ENCODE results near the gene MSRB1.
"Not testable (repeated sequence)": the region's sequence is repeated elsewhere in the genome, so short reads cannot be mapped to it uniquely, and the experiment has no call there.

The MSRB1 gene

DNA sequence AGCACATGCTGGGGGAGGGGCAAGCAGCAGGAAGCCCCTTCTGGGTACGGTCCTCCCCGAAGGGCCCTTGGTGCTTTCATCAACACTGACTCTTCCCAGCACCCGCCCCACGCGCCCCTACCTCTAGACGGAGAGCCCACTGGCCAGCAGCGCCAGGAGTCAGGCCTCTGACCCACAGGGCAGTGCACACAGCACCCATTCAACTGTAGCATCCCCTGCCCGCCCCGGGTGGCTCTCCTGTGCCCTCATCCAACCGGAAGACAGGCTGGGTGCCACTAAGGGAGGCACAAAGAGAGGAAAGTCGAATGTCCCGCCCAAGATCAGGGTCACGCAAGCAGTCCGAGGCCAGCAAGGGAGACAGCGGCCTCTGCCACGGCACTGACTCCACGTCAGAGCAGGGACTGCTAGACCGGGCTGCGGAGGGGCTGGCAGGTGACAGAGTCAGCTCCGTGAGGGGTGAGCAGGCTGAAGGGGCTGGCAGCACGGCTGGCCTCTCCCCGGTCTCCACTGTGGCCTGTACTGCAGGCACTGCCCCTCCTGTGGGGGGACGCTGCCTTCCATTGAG is 9.8 kb downstream of the MSRB1 start:
- Mint-ChIP-seq H3K27me3 (no peaks in the 10 kb centered on the region), H3K27ac (ENCODE audit: low read depth) (no peak overlapping the region), H3K4me1 (no peaks in the 10 kb centered on the region), H3K4me3 (no peak overlapping the region), H3K9me3 (no peaks in the 10 kb centered on the region), H3K36me3 (ENCODE audit: insufficient read depth) (peaks cover 8% of the 10 kb centered on the region)
- no peak for DNase-seq (ENCODE audit: low spot score in 2 of 2)
- no peak for ATAC-seq (replicated peaks; ENCODE audit: extremely low read depth, poor library complexity, severe bottlenecking)

DNA sequence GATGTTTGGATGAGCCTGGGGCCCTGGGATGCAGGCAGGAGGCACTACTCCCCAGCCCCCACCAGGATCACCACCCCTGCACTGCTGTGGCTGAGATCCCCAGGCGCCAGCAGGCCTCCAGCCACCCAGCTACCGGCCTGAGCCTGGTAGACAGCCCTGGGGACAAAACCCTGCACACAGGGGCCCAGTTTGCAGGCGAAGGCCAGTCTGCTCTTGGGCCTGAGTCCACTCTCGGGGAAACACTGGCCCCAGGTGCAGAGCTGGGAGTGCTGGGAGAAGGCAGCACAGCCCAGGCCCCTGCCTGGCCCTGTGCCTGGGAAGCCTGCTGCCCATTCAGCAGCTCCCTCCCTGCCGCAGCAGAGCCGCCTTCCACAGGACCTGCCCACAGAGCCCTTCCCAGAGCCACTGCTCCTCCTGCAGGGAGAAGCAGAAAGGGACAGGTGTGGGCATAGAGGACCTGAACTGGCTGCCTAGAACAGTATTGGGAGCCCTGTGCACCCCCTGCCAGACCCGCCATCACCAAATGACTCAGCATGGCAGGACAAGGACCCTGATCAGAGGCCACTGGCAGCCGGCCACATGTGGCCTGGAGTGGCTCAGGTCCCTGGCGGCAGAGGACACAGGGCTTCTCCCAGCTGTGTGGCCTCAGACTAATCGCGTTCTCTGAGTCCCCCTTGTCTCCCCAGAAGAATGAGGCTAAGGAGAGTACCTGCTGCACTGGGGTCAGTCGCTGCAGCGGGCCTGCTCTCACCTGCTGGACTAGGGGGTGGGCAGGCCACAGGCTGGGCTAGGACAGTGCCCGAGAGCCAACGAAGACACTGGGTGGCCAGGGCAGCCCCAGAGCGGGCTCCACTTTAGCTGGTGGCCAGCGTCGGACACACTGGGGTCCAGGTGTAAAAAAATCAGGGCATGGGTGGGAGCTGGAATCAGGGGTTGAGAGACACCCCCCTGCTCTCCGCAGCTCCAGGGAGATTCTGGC is 10.7 kb downstream of the MSRB1 start:
- Mint-ChIP-seq H3K9me3 (no peaks in the 10 kb centered on the region), H3K4me1 (no peaks in the 10 kb centered on the region), H3K27me3 (no peaks in the 10 kb centered on the region), H3K27ac (ENCODE audit: low read depth) (no peak overlapping the region), H3K4me3 (no peak overlapping the region), H3K36me3 (ENCODE audit: insufficient read depth) (peaks cover 8% of the 10 kb centered on the region)
- no peak for DNase-seq (ENCODE audit: low spot score in 2 of 2)
- ATAC-seq (replicated peaks; ENCODE audit: extremely low read depth, poor library complexity, severe bottlenecking), result no peak

DNA sequence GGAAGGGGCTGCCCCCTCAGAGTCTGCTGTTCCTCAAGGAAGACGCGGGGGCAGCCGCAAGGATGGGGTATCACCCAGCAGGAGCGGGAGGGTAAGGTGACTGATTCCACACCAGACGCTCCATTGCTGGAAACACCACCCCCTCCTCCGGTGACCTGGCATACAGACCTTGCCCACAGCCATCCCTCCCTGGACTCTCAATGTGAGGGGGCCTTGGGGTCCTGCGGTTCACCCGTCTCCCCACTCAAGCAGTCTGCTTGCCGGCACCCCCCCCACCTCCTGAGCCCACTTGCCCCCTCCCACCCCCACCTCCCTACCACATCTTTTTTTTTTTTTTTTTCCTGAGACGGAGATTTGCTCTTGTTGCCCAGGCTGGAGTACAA is 12.7 kb downstream of the MSRB1 start:
- no peaks in the 10 kb centered on the region for H3K27me3 Mint-ChIP-seq
- no peak overlapping the region for H3K27ac Mint-ChIP-seq (ENCODE audit: low read depth)
- no peaks in the 10 kb centered on the region for H3K9me3 Mint-ChIP-seq
- no peaks in the 10 kb centered on the region for H3K4me1 Mint-ChIP-seq
- H3K4me3 Mint-ChIP-seq, result peak overlapping the region; percentile 13
- H3K36me3 Mint-ChIP-seq (ENCODE audit: insufficient read depth), result peaks cover 8% of the 10 kb centered on the region
- no peak for ATAC-seq (replicated peaks; ENCODE audit: extremely low read depth, poor library complexity, severe bottlenecking)
- no peak for DNase-seq (ENCODE audit: low spot score in 2 of 2)

DNA sequence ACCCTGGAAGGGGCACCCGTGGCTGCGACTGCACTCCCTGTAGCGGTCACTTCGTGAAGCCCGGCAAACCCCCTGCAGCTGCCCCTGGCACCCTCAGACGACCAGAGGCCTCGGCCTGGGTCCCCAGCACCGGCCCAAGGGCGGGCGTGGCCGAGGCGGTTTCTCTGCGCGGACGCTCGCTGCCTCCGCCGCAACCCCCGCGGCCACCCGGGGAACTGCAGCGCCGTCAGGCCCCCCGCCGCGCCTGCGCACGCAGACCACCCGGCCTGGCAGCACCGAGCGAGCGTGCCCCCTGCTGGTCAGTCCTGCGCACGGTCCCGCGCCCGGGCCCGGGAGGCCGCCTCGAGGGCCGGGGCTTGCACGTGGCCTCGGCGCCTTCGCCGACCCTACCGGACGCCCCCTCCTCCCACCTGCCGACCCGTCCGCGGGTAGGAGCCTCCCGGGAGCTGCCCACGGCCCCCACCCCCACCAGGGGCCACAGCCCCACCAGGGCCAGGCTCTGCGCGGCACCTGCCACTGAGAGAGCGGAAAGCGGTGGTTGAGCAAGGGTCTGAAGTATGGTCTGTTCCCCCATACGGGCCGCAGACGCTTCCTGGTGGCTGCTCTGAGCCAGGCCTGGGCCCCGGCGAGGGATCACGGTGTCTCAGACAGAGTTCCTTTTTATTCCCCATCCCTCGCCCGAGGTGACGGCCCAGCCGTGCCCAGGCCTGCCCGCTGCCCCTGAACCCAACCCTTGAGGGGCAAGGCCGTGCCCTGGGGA is 13.2 kb downstream of the MSRB1 start:
- peak overlapping the region; percentile 61 for H3K4me3 Mint-ChIP-seq
- peak; percentile 92 for ATAC-seq (replicated peaks; ENCODE audit: extremely low read depth, poor library complexity, severe bottlenecking)
- H3K4me1 Mint-ChIP-seq, result no peaks in the 10 kb centered on the region
- H3K27ac Mint-ChIP-seq (ENCODE audit: low read depth), result peak overlapping the region; percentile 6
- no peaks in the 10 kb centered on the region for H3K9me3 Mint-ChIP-seq
- peak; percentile 88 to 96 for DNase-seq (ENCODE audit: low spot score in 2 of 2)
- peaks cover 4% of the 10 kb centered on the region for H3K27me3 Mint-ChIP-seq
- H3K36me3 Mint-ChIP-seq (ENCODE audit: insufficient read depth), result peaks cover 8% of the 10 kb centered on the region

DNA sequence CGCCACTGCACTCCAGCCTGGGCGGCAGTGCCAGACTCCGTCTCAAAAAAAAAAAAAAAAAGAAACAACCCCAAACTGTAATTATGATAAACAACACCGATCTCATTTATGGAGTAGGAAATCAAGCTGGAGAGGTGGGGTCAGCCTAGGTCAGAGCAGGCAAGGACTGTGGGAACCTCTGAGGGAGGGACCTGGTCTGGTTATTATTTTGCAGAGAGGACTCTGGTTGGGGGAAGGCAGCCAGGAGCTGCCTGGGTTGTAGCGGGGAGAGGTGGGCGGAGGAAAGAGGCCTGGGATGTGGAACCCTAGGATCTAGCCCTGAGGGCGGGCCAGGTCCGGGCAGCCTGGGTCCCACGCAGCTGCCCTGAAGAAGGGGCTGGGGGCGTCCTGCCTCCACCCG is 13.9 kb downstream of the MSRB1 start:
- Mint-ChIP-seq H3K27ac (ENCODE audit: low read depth) (peak overlapping the region; percentile 6), H3K9me3 (no peaks in the 10 kb centered on the region), H3K4me3 (peak overlapping the region; percentile 61), H3K4me1 (no peaks in the 10 kb centered on the region), H3K27me3 (peaks cover 9% of the 10 kb centered on the region), H3K36me3 (ENCODE audit: insufficient read depth) (peaks cover 10% of the 10 kb centered on the region)
- DNase-seq (ENCODE audit: low spot score in 2 of 2), result no peak
- ATAC-seq (replicated peaks; ENCODE audit: extremely low read depth, poor library complexity, severe bottlenecking), result peak; percentile 29

DNA sequence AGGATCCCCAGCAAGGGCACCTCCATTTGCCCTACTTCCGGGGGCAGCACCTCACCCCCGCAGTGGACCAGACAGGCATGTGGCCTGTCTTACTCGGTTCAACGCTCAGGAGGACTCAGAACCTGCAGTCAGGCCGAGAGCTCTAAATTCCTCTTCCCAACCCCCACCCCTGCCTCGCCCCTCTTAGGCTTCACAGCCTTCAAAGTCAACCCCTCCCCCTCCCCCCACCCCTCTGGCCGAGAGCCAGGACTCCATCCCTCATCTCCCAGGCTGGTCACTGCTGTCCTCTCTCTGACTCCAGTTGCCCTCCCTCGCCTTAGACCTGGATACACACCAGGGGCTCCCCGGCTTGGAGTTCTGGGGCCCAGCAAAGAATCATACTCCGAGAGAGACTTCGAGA is 16.7 kb downstream of the MSRB1 start:
- ATAC-seq (replicated peaks; ENCODE audit: extremely low read depth, poor library complexity, severe bottlenecking), result no peak
- Mint-ChIP-seq H3K4me3 (no peak overlapping the region), H3K36me3 (ENCODE audit: insufficient read depth) (peaks cover 13% of the 10 kb centered on the region), H3K4me1 (no peaks in the 10 kb centered on the region), H3K9me3 (no peaks in the 10 kb centered on the region), H3K27ac (ENCODE audit: low read depth) (no peak overlapping the region), H3K27me3 (peaks cover 38% of the 10 kb centered on the region)
- no peak for DNase-seq (ENCODE audit: low spot score in 2 of 2)

DNA sequence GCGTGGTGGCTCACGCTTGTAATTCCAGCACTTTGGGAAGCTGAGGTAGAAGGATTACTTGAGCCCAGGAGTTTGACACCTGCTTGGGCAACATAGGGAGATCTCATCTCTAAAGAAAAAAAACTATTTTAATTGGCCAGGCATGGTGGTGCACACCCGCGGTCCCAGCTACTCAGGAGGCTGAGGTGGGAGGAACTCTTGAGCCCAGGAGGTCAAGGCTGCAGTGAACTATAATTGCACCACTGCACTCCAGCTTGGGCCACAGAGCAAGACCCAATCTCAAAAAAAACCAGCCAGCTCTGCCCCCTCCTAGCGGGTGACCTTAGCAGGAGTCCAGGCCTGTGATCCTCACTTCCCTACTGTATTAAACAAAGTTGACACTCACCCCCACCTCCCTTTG is 18.9 kb downstream of the MSRB1 start:
- no peak overlapping the region for H3K4me3 Mint-ChIP-seq
- H3K27me3 Mint-ChIP-seq, result peaks cover 51% of the 10 kb centered on the region
- H3K27ac Mint-ChIP-seq (ENCODE audit: low read depth), result no peak overlapping the region
- DNase-seq (ENCODE audit: low spot score in 2 of 2) (no peak), ATAC-seq (replicated peaks; ENCODE audit: extremely low read depth, poor library complexity, severe bottlenecking) (no peak)
- H3K36me3 Mint-ChIP-seq (ENCODE audit: insufficient read depth), result peaks cover 10% of the 10 kb centered on the region
- no peaks in the 10 kb centered on the region for H3K9me3 Mint-ChIP-seq
- no peaks in the 10 kb centered on the region for H3K4me1 Mint-ChIP-seq

DNA sequence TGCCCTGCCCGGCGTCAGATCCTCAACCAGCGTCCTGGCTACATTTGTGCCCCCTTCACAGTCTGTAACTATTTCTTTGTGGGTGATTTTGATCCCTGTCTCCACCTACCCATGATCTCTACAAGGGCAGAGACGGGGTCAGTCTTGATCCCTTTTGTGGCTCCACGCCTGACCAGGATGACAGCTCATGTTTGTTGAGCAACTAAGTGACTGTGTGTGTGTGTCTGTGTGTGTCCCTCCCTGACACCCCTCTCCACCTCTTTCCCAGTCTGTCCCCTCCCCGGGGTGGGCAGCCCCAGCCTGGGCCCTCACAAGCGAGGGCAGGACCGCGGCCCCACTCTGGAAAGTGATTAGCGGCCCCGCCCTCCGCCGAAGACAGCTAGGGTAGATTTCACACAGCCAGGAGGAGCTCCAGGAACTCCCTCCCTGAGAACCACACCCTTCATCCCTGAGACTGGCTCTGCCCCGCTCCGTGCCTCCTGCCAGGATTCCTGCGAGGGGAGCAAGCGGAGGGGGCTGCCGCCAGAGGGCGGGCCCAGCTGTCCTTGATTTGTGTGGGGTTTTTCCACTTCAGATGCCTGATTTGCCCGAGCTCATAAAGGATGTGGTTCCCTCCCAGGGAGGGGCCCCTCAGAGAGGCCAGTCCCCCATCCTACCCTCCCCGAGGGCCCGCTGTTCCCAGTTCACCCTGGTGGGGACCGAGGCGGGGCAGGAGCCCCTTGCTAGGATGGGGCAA is 19.5 kb downstream of the MSRB1 start:
- Mint-ChIP-seq H3K4me1 (no peaks in the 10 kb centered on the region), H3K4me3 (no peak overlapping the region), H3K9me3 (no peaks in the 10 kb centered on the region), H3K27me3 (peaks cover 51% of the 10 kb centered on the region), H3K36me3 (ENCODE audit: insufficient read depth) (peaks cover 8% of the 10 kb centered on the region), H3K27ac (ENCODE audit: low read depth) (no peak overlapping the region)
- ATAC-seq (replicated peaks; ENCODE audit: extremely low read depth, poor library complexity, severe bottlenecking), result no peak
- no peak for DNase-seq (ENCODE audit: low spot score in 2 of 2)

DNA sequence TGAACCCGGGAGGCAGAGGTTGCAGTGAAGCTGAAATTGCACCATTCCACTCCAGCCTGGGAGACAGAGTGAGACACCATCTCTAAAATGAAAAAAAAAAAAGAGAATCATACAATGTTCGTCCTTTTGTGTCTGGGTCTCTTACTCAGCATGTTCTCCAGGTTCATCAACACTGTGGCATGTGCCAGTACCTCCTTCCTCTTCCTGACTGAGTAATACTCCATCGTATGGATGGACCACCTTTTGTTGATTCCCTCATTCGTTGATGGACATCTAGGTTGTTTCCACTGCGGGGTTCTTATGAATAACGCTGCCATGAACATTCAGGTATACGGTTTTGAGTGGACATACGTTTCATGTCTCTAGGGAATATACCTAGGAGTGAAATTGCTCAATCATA is 20.6 kb downstream of the MSRB1 start:
- DNase-seq (ENCODE audit: low spot score in 2 of 2) (no peak), ATAC-seq (replicated peaks; ENCODE audit: extremely low read depth, poor library complexity, severe bottlenecking) (no peak)
- Mint-ChIP-seq H3K27ac (ENCODE audit: low read depth) (no peak overlapping the region), H3K36me3 (ENCODE audit: insufficient read depth) (peaks cover 5% of the 10 kb centered on the region), H3K27me3 (peaks cover 52% of the 10 kb centered on the region), H3K4me1 (no peaks in the 10 kb centered on the region), H3K4me3 (no peak overlapping the region), H3K9me3 (no peaks in the 10 kb centered on the region)

DNA sequence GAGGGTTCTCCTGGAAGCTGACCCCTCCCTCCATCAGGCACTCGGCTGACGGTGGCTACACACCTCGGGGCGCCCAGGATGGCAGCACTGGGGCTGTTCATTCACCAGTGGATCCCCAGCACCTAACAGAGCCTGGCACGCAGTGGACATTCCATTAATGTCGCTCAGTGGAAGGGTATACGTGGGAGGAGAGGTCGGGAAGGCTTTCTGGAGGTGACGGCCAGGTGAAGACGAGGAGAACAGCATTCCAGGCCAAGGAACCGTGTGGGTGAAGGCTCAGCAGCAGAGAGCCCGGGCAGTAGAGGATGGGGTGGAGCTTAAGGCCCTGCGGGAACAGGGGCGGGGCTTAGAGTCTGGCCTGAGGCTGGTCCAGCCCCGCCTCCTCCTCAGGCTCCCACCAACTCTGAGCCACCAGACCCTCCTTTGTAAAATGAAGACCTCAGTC is 22.2 kb downstream of the MSRB1 start:
- H3K27me3 Mint-ChIP-seq, result peaks cover 68% of the 10 kb centered on the region
- no peaks in the 10 kb centered on the region for H3K9me3 Mint-ChIP-seq
- peaks cover 5% of the 10 kb centered on the region for H3K36me3 Mint-ChIP-seq (ENCODE audit: insufficient read depth)

DNA sequence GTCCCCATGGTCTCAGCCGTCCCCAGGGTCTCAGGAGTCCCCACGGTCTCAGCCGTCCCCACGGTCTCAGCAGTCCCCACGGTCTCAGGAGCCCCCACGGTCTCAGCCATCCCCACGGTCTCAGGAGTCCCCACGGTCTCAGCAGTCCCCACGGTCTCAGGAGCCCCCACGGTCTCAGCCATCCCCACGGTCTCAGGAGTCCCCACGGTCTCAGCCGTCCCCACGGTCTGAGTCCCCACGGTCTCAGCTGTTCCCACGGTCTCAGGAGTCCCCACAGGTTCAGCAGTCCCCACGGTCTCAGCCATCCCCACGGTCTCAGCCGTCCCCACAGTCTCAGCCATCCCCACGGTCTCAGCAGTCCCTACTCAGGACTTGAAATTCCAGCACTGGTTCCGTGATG is 22.9 kb downstream of the MSRB1 start:
- not testable (repeated sequence) for H3K27ac Mint-ChIP-seq (ENCODE audit: low read depth); ATAC-seq (replicated peaks; ENCODE audit: extremely low read depth, poor library complexity, severe bottlenecking); DNase-seq (ENCODE audit: low spot score in 2 of 2); H3K4me3 Mint-ChIP-seq; H3K36me3 Mint-ChIP-seq (ENCODE audit: insufficient read depth); H3K4me1 Mint-ChIP-seq; H3K9me3 Mint-ChIP-seq
- H3K27me3 Mint-ChIP-seq, result peaks cover 74% of the 10 kb centered on the region

More for the DNA sequence above, 22.2 kb downstream of the MSRB1 start:
- DNase-seq (ENCODE audit: low spot score in 2 of 2) (no peak), ATAC-seq (replicated peaks; ENCODE audit: extremely low read depth, poor library complexity, severe bottlenecking) (no peak)
- Mint-ChIP-seq H3K4me3 (no peak overlapping the region), H3K4me1 (no peaks in the 10 kb centered on the region), H3K27ac (ENCODE audit: low read depth) (no peak overlapping the region)

DNA sequence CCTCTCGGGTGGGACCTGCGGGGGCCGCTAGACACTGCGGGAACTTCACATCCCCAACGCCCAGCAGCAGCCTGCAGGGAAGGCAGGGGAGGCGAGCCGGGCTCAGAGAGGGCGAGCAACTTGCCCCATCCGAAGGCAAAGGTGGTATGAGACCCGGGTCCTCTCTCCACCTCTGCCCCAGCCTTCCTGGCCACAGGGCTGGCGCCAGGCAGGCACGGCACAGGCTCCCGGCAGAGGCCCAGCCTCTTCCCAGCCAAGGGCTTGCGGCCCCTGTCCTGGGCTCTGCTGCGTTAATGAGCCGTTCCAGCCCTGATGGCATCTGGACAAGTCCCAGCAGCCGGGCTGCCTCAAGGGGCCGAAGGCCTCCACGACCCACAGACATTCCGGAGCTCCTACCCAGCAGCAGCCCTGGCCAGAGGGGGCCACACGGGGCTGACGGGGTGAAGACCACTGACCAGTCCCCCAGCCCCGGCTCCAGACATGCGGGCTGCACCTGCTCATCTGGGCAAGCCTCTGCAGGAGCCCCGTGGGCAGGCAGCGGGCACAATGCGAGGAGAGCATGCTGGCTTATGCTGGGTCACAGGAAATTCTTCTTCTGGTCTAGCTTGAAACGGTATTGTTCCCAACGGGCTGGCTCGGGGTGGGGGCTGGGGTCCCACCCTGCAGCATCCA is 23.5 kb downstream of the MSRB1 start:
- H3K9me3 Mint-ChIP-seq, result no peaks in the 10 kb centered on the region
- no peak for ATAC-seq (replicated peaks; ENCODE audit: extremely low read depth, poor library complexity, severe bottlenecking)
- H3K36me3 Mint-ChIP-seq (ENCODE audit: insufficient read depth), result peaks cover 5% of the 10 kb centered on the region
- H3K27me3 Mint-ChIP-seq, result peaks cover 74% of the 10 kb centered on the region
- no peak for DNase-seq (ENCODE audit: low spot score in 2 of 2)
- no peaks in the 10 kb centered on the region for H3K4me1 Mint-ChIP-seq
- no peak overlapping the region for H3K4me3 Mint-ChIP-seq
- no peak overlapping the region for H3K27ac Mint-ChIP-seq (ENCODE audit: low read depth)

Measured in central memory CD8-positive, alpha-beta T cell (primary cell).